ENCODE measurements around the gene SLC17A2.

Gene SLC17A2

DNA sequence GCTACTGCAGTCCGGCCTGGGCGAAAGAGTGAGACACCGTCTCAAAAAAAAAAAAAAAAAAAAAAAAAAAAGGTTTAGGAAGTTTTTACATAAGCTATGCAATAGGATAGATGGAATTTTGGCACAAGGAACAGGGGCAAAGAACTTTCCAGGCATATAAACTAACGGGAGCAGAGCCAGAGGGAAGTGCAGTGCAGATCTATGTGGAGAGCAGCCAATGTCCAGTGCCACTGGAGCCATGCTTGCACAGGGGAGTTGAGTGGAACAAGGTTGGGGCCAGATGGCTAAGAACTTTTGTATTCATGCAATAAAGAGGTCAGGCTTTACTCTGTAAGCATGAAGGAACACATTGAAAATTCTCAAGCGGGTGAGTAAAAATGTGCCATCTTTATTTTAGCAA lies 10.8 kb downstream of the SLC17A2 start:
- DNase-seq (ENCODE audit: low spot score): no peak

DNA sequence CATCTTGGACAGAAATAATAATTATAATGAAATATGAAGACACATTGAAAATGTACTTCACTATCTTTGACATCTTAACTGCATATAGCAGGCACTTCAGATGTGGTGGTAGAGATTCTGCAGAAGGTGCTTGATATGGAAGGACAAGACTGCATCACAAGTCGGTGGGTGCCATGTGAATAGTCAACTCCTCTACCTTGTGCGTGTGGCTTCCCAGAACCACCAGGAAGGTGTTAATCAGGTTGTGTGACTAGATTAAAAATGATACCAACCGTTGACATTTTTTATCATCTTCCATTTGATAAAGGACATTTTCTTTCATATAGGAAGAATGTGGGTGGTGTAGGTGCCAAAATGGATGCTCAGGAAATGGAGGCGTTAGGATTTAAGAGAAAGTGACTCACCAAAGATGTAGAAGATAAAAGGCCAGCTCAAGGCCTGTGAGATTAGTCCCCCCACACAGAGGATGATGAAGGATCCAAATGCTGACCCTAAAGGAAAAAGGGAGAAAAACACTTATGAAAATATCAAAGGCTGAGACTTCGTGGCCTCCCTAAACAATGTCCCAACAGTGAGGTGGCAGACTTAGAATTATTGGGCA lies 12.3 kb downstream of the SLC17A2 start:
- no peak for DNase-seq (ENCODE audit: low spot score)

DNA sequence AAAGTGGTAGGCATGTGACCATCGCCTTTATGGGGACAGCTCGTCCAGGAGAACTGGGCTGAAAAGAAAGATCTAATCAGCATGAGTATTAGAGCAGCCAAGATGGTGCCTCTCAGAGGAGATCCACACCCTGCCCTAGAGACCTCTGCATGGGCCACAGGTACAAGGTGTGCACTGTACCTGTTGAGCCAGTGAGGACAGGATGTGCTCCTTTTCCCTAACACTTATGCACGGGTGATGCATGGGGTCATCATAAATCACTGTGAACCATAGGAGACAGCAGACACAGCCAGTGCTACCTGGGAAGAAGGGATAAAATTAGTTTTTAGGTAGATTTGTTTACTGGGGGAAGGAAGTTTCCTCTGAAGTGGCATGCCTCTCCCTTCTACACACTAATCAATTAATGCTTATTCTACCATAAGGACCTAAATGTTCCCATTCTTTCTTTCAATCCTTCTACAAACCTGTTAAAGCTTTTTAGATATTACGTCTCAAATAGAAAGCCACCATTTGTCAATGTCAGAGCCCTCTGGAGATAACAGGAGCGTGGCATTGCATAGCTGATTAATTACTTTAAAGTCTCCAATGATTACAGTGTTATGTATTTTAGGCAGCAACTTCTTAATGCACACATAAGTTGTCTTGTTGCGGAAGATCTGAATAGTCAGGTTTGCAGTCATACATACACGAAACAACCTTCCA lies 13.6 kb downstream of the SLC17A2 start:
- DNase-seq (ENCODE audit: low spot score): no peak

DNA sequence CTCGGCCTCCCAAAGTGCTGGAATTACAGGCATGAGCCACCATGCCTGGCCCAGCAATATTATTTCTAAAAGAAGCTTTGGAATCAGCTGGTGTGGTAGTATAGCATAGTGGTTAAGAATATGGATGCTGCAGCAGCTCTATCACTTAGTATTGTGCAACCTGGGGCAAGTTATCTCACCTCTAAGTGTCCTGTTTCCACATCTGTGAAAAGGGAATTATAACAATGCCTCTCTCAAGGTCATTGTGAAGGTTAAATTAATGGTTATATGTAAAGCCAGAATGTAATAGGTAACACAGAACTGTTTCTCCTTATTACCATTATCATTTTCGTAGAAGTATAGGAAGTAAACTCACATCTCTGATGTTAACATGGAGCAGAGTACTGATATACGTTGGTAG lies 14.2 kb downstream of the SLC17A2 start:
- no peak for DNase-seq (ENCODE audit: low spot score)

DNA sequence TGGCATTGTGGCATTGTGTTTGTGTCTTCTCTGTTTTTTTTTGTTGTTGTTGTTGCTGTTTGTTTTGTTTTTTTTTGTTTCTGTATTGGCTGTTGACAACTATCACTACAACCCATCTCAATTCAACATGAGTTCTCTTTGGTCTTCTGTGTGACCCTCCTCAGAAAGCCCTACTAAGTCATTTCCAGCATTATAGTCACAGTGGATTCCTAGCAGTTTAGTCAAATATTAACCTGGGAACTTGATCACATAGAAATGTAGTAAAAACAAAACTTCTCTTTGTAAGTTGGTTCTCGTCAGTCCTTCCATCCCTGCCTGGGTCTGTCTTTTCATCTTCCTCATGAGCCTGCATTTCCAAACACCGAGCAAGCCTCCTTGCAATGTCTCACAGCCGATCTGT lies 16.8 kb downstream of the SLC17A2 start:
- DNase-seq (ENCODE audit: low spot score): no peak

DNA sequence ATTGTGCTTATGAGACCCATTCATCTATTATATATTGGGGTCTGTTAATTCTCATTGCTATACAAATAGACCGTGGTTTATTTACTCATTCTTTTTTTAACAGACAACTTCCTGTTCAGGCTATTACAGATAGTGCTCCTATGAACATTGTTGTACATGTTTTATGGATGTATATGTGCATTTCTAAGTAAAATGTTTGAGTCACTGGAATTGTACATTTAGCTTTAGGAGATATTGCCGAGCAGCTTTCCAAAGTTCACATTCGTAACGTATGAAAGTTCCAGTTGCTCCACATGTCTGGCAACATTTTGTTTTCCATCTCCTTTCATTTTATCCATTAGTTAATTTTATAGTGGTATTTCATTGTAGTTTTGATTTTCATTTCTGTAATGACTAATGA lies 19.1 kb downstream of the SLC17A2 start:
- no peak for DNase-seq (ENCODE audit: low spot score)

DNA sequence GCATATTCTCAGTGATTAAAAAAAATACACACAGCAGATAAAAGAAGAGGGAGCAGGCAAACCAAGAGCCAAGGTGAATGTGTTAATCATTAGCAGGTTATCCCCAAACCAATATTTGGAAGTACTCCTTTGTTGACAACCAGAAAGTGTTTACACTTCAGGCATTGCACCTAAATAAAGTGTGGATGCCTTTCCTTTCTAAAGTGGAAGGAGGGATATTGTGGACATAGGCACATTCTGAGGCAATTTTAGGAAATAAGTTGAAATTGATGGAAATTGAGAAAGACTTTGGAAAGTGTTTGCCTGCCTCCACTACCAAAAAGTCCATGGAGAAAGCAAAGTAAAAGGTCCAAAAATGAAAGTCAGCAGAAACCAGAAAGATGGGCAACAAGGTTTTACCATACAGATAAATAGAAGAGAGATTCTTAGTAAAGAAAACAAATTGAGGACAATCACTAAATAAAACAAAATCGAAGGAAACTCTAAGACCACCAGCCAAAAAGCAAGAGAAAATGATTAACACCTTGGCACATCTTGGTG lies 22.9 kb downstream of the SLC17A2 start:
- DNase-seq (ENCODE audit: low spot score): no peak

DNA sequence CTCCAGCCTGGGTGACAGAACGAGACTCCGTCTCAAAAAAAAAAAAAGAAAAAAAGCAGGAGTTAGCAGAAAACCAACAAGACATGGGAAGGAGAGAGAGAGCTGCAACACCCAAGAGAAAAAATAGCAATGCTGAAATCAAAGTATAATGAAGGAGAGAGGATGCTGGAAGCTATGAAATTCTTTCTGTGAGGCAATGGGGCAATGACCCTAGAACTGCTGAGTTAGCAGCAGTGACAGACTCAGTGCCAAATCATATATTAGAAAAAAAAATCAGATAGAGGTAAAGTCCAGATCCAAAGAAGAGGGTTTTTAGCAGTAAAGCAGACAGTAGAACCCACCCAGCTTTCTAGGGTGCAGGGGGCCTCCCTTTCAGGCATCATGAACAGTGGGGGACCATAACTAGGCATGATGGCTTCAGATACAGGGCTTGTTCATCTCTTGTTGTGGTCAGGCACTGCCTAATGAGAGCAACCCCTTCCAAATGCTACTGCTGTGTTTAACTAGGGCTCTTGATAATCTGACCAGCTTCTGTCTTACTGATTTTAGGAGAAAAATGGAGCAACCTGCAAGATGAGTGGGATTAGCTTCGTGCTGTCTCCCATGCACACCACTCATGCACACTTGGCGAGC lies 26.9 kb downstream of the SLC17A2 start:
- no peak for DNase-seq (ENCODE audit: low spot score)

DNA sequence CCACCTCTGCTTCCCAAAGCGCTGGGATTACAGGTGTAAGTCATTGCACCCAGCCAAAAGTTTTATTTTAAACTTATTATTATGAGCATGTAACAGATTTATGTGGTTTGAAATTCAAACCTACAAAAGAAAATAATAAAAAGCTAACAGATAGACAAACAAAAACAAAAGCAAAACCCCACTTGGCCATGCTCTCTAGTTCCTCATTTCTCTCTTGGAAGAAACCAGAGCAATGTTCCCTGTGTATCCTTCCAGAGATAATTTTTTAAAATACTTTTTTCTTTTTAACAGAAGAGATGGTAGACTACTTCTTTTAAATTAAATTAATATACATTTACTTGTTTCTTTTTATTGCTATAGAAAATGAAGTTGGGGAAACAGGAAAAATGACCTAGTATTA lies 28.4 kb downstream of the SLC17A2 start:
- no peak for DNase-seq (ENCODE audit: low spot score)

DNA sequence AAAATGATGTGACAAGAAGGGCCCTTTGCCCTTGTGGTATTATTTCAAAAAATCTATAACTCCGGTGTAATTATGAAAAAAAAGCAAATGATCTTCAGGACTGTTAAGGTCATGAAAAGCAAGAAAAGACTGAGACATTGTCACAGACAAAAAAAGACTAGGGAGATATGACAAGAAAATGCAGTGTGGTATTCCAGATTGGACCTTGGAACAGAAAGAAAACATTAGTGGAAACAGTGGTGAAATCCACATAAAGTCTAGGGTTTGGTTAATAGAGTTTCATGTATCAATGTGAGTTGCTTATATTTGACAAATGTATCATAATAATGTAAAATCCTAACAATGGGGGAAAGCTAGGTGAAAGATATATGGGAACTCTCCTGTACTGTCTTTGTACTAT lies 29.6 kb downstream of the SLC17A2 start:
- no peak for DNase-seq (ENCODE audit: low spot score)

DNA sequence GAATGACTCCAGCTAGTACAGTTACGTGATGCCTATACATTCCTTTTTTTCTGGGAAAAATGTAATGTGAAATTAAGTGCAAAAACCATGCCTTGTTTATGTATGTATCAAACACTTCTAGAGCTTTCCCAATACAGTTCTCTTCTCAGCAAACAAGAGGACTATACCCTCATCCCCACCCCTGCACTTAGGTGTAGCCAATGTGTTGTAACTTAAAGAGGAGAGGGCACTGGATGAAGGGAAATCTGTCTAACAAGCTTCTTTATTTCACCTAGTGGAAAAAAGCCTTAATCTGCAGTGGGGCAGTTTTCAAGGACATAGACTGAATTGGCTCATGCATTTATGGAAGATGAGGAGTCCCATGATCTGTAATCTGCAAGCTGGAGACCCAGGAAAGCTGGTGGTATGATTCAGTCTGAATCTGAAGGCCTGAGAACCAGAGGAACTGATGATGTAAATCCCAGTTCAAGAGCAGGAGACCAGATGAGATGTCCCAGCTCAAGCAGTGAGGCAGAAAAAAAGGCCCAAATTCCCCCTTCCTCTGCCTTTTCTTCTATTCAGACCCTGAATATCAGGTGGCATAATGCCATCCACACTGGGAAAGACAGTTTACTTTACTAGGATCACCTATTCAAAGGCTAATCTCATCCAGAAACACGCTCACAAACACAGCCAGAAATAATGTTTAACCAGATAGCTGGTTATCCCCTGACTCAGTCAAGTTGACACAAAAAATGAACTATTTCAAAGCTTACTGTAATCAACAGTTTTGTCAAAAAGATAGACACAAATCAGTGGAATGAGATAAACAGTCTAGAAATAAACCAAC lies 30.7 kb downstream of the SLC17A2 start:
- no peak for DNase-seq (ENCODE audit: low spot score)

DNA sequence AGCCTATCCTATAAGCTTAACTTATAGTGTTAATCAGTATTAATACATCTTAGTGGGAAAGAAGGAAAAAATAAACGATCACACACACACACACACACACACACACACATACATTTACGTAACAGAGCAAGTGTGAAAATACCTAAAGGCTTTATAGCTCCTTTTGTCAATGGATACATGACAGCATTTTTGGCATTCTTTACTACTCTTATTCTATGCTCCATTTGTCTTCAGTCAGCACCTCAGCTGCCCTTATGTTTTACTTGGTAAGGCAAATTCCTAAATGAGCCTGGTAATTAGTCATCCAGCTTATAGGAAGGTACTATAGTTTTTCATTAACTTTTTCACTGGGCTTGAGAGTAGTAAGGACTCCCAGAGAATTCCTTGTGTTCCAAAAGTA lies 31.4 kb downstream of the SLC17A2 start:
- DNase-seq (ENCODE audit: low spot score): no peak

DNA sequence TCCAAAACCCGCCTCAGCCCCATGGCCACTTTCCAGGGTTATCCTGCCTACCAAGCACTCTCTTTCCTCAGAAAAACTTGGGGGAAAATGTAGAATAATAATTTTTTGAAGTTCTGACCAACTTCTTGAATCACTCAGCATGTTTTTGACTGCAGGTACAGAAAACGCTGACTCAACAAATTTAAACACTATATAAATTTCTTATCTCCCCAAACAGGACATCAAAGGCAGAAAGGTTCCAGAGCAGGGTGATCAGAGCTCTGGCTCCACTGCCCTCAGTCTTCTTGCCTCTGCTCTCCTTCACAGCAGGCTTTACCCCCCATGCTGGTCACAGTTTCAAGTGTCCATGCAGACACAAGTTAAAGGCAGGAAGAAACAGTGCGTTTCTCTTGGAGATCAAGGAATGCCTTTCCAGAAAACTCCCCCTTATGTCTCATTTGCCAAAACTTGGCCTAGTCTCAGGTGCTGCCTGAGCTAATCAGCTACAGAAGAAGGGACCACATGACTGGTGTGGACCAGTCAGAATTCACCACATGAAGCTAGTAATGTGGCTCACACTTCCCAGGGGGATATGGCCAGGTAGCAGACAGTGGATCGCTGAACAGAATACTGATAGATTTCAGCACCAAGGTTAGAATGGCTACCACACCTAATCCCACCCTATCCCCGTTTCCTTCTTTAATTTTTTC lies 32.1 kb downstream of the SLC17A2 start:
- no peak for DNase-seq (ENCODE audit: low spot score)

DNA sequence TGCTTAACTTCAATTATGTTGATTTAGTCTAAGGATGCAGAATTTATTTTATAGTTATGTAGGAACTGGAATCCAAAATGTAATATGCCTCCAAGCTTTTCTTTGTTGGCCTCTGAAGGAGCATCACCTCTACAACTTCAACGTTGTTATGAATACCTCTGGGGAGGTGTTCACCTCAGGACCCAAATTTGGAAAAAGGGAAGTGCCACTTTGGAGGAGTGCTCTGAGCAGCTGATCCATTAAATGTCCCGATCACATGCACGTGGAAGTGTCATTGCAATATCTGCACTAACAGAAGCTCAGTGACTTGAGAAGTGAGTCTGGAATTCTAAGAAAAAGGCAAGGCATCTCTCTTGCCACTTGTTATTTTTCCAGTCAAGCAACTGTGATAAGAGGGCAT lies 34.2 kb downstream of the SLC17A2 start:
- DNase-seq (ENCODE audit: low spot score): no peak

DNA sequence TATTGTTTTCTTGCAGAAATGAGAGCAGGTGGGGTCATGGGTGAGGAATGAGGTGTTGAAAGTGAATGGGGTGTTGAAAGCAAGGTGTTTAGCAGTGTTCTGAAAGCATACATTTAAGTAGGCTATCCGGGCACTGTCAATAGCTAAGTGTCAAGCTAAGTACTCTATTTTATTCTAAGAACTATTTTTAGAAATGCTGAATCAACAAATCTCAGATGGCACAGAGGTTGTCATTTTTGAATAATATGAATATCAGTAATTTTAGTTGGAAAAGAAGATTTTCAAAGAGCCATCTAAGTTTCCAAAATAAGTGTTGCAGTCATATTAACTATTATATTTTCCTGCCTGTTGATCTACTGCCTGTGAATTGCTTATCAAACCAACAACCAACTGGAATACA lies 34.7 kb downstream of the SLC17A2 start:
- DNase-seq (ENCODE audit: low spot score): no peak

DNA sequence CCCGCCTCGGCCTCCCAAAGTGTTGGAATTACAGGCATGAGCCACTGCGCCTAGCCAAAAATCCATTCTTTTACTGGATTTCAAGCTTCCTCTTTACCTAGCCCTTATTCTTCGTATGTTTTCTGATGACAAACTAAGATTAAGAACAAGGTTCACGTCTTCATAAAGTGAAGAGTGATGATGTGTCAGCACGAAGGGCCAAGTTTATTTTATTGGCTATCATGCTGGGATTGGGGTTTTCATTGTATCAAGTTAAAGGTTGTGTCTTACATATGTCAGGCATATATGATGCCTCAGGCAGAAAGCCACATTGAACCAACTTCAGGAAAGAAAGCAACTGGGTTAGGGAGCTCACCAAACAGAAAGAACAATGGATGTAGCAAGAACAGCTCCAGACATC lies 36.7 kb downstream of the SLC17A2 start:
- DNase-seq (ENCODE audit: low spot score): no peak

DNA sequence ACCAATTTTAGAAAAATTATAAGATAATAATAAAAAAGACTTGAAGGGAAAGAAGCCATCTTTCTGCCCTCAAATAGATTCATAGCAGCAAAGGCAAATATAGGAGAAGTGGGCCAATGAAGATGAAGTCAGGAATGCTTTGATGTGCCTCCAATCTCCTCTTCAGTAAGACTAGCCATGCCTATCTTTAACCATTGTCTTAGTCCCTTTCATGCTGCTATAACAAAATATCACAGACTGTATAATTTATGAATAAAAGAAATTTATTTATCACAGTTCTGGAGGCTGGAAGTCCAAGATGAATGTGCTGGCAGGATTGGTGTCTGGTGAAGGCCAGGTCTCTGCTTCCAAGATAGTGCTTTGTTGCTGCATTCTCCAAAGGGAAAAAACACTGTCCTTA lies 37.6 kb downstream of the SLC17A2 start:
- DNase-seq (ENCODE audit: low spot score): no peak

DNA sequence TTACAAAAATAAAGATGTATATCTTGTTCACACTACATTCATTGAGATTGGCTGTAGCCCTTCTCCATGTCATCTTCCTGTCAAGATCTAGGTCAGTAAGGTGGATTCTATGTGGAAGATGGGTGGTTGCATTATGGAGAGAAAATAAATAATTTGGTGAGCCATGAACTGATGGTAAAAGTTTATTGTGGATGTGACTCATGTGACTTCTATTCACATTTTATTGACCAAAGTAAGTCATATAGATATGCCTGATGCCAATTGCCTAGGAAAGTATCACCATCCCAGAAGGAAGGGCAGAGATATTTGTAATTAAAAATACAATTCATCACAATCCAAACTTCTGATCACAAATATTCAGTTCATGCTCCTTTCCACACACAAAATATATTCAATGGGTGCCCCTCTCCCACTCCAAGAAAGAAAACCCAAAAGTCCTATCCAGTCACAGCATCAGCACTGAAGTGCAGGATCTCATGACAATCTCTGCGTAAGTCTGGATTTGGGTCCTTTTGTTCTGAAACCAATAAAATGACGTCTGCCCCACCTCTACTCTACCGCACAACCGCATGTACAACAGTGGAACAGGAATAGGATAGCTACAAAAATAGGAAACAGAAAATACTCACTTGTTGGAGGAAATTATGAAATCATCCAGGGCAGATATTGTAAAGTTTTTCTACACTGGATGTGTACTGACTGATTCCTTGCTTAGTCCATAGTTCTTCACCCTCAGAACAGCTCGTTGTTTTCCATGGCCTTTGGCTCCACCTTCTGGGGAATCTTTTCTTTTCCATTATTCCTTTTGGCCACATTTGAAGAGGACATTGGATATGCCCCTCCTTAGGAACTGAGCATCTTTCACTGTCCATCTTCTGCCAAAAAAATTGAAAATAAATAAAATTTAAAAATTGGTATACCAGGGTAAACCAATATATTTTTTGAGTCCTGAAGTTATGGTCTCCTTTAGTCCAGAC lies 40.3 kb downstream of the SLC17A2 start:
- DNase-seq (ENCODE audit: low spot score): peak; percentile 33

DNA sequence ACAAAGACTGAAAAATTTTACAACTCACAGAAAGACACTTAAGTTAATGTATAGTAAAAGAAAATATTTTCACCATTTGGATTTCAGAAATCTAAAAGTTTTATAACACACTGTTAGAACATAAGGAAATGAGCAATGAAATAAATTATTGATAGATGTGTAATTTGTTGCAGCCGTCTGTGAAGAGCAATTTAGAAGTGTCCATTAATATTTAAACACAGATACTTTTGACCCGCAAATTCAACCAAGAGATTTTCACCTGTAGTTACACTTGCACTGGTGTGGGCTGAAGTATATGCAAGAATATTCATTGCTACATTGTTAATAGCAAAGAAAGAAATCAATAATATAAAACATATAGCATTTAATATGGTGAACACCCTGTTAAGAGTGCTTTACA lies 41.9 kb downstream of the SLC17A2 start:
- no peak for DNase-seq (ENCODE audit: low spot score)

DNA sequence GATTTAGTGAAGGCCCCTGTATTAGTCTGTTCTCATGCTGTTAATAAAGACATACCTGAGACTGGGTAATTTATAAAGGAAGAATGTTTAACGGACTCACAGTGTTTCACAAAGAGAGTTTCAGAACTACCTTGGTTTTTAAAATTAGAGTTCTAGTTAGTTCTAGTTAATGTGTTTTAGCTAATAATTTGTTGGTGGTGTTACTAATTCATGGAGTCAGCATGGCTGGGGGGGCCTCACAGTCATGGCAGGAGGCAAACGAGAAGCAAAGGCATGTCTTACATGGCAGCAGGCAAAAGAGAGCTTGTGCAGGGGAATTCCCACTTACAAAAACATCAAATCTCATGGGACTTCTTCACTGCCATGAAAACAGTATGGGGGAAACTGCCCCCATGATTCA lies 44.4 kb downstream of the SLC17A2 start:
- no peak for DNase-seq (ENCODE audit: low spot score)

DNA sequence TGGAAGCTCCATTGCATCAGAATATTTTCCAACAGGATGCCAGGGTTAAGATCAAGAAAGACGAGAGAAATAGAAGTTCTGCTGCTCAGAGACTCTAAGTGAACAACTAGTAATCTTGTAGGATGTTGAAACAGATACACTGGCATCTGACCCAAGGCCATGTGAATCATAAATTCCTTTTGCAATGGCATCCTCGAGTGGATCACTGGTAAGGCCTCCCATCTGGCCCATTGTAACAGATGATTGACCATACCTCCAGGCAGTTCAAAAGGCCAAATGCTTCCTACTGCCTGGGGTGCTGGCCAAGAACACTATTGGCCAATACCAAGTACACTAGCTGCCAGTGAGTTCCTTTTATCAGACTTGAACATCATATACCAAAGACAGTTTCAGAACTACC lies 46.5 kb downstream of the SLC17A2 start:
- DNase-seq (ENCODE audit: low spot score): no peak

Data from hematopoietic multipotent progenitor cell treated with erythropoietin and hydrocortisone succinate and interleukin-3 and kit ligand, for 17 days (in vitro differentiated cells).